ENCODE measurements around the gene CAMK2D. TPM values are rescaled to one million over a fixed set of nuclear protein-coding genes. Genes with fewer than 3 reads are reported as not detected.

CAMK2D gene
- total RNA-seq, 4 donors from 2014 or later: 57.3 to 78.4 (median 61.8) TPM

DNA sequence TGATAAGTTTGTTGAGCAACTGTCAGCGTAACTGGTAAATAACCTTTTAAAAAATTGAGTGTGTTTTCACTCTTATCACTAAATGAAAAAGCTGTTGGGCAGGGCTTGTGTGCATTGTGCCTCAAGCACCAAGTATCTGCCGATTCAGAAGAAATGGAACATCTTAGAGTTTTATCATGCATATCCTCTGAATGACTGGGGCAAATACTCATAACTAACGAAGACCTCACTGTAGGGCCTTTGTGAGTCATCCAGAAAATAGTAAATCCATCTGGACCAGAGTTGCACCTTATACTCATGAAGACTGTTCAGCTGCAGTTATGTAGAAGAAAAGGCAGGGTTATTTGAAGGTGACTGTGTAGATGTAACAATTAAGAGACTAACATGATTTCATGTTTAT lies 222.1 kb downstream of the CAMK2D start:
- H3K27me3 ChIP-seq: no peaks in the 10 kb centered on the region
- TF ChIP-seq POLR2A (IDR thresholded peaks at IDR 0.05): no peak
- H3K4me1 ChIP-seq: no peaks in the 10 kb centered on the region
- DNase-seq: no peak
- H3K36me3 ChIP-seq: no peaks in the 10 kb centered on the region
- H3K9me3 ChIP-seq: no peaks in the 10 kb centered on the region
- intact Hi-C loops (cut with DNase I): loop anchor here (10.0 kb wide), 1 partner anchor 135 kb away; no protein-coding TSS in a partner anchor
- H3K27ac ChIP-seq: no peak overlapping the region
- H3K4me3 ChIP-seq (replicated peaks in 1 of 3): no peak overlapping the region
- 61 to 79% methylated on average over 3 of the region's 3 CpGs for WGBS, 2 donors

DNA sequence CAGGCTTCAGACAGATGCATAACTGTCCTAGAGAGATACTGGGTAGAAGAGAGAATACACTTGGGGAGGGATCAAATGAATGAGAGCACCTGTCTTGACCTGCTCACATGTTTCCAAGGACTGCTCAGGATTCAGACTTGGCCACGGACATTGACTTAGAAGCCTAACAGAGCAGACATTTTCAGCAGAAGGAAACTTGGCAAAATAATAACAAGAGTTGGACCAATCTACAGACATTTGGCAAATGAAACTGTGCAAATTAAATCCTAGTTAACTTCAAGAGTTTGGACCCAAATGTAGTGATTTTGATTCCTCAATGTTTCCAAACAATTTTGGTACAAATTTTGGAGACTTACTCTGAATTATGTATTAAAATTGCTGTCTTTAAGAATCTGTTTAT lies 223.9 kb downstream of the CAMK2D start:
- H3K36me3 ChIP-seq: no peaks in the 10 kb centered on the region
- H3K4me3 ChIP-seq (replicated peaks in 1 of 3): no peak overlapping the region
- 52 to 72% methylated on average over 1 of the region's 1 CpG for WGBS, 2 donors
- DNase-seq: no peak
- TF ChIP-seq POLR2A (IDR thresholded peaks at IDR 0.05): no peak
- TF ChIP-seq, protein P1, sequence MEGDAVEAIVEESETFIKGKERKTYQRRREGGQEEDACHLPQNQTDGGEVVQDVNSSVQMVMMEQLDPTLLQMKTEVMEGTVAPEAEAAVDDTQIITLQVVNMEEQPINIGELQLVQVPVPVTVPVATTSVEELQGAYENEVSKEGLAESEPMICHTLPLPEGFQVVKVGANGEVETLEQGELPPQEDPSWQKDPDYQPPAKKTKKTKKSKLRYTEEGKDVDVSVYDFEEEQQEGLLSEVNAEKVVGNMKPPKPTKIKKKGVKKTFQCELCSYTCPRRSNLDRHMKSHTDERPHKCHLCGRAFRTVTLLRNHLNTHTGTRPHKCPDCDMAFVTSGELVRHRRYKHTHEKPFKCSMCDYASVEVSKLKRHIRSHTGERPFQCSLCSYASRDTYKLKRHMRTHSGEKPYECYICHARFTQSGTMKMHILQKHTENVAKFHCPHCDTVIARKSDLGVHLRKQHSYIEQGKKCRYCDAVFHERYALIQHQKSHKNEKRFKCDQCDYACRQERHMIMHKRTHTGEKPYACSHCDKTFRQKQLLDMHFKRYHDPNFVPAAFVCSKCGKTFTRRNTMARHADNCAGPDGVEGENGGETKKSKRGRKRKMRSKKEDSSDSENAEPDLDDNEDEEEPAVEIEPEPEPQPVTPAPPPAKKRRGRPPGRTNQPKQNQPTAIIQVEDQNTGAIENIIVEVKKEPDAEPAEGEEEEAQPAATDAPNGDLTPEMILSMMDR (IDR thresholded peaks at IDR 0.05): no peak
- no peaks in the 10 kb centered on the region for H3K4me1 ChIP-seq
- H3K27me3 ChIP-seq: no peaks in the 10 kb centered on the region
- H3K9me3 ChIP-seq: no peaks in the 10 kb centered on the region
- intact Hi-C loops (cut with DNase I): loop anchor here (10.0 kb wide), 1 partner anchor 133 kb away; no protein-coding TSS in a partner anchor
- no peak overlapping the region for H3K27ac ChIP-seq

DNA sequence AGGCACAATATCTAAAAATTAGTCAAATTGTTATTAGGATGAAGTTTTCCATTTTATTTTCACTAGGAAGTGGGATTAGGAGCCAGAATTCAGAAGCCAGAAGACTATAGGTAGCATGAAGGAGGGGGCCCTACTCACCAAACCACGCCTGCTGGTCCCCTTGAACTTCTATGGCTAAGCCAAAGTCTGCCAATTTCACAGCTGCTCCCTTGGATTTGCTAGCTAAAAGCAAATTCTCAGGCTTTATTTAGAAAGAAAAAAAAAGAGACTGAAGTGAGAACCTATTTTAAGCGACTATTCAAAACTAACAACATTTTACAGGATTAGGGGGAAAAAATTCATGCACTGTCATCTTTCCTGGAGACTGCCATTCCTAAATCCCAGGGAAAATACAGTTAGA lies 224.3 kb downstream of the CAMK2D start:
- no peaks in the 10 kb centered on the region for H3K4me1 ChIP-seq
- no peaks in the 10 kb centered on the region for H3K27me3 ChIP-seq
- no peaks in the 10 kb centered on the region for H3K9me3 ChIP-seq
- no peak for DNase-seq
- intact Hi-C loops (cut with DNase I): loop anchor here (10.0 kb wide), 1 partner anchor 132 kb away; no protein-coding TSS in a partner anchor
- TF ChIP-seq, protein P1 (IDR thresholded peaks at IDR 0.05): no peak
- no peak for TF ChIP-seq POLR2A (IDR thresholded peaks at IDR 0.05)
- H3K4me3 ChIP-seq (replicated peaks in 1 of 3): no peak overlapping the region
- 73 to 86% methylated on average over 2 of the region's 2 CpGs for WGBS, 2 donors
- H3K36me3 ChIP-seq: no peaks in the 10 kb centered on the region
- no peak overlapping the region for H3K27ac ChIP-seq

DNA sequence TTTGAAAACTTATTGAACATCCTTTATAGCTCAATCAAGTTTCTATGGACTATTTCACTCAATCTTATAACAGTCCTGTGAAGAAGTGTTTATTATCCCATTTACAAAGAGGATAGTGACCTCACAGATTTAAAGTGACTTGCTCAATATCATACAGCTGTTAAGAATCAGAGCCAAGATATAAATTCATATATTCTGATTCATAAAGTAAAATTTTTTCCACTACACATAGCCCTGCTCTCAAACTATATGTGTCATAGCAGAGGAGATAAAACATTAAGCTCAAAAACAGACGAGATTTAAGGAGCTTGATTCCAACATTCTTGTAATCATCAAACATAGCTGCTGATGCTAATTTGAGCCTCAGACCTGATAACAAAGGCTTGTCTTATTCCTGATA lies 226.8 kb downstream of the CAMK2D start:
- H3K36me3 ChIP-seq: no peaks in the 10 kb centered on the region
- TF ChIP-seq, protein P1 (IDR thresholded peaks at IDR 0.05): no peak
- DNase-seq: no peak
- intact Hi-C loops (cut with DNase I): loop anchor here (10.0 kb wide), 1 partner anchor 130 kb away; no protein-coding TSS in a partner anchor
- no peak overlapping the region for H3K4me3 ChIP-seq (replicated peaks in 1 of 3)
- no peaks in the 10 kb centered on the region for H3K9me3 ChIP-seq
- no peak overlapping the region for H3K27ac ChIP-seq
- H3K27me3 ChIP-seq: no peaks in the 10 kb centered on the region
- no peaks in the 10 kb centered on the region for H3K4me1 ChIP-seq
- 86 to 92% methylated on average over 1 of the region's 1 CpG for WGBS, 2 donors

DNA sequence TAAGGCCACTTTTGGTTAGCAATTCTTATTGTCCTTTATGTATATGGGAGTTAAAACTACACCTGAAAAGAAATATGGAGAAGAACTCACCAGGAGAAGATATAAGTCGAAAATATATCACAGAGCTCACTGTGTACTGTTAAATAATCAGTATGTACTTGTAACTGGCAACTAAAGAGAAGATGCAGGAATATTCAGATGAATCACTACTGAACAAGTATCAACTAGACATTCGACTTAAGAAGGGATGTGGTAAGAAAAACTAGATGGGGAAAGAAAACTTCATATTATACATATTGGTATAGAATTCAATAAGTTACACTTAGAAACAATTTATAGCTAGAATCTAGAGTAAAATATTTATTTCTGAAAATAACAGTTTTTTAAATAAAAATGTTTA lies 230.0 kb downstream of the CAMK2D start:
- Histone ChIP-seq H3K4me1 (no peaks in the 10 kb centered on the region), H3K27me3 (no peaks in the 10 kb centered on the region), H3K27ac (no peak overlapping the region), H3K4me3 (replicated peaks in 1 of 3) (no peak overlapping the region), H3K36me3 (no peaks in the 10 kb centered on the region), H3K9me3 (no peaks in the 10 kb centered on the region)
- WGBS, 2 donors: 95 to 97% methylated on average over 2 of the region's 2 CpGs
- TF ChIP-seq POLR2A (IDR thresholded peaks at IDR 0.05): no peak
- TF ChIP-seq, protein P1 (IDR thresholded peaks at IDR 0.05): no peak
- DNase-seq: no peak
- intact Hi-C loops (cut with DNase I): loop anchor here (10.0 kb wide), 1 partner anchor 127 kb away; no protein-coding TSS in a partner anchor

Measured in thyroid gland (tissue), 4 donors.